Heart left ventricle (tissue), 16 donors: ENCODE data around the gene CFAP251. TPM values are rescaled to one million over a fixed set of nuclear protein-coding genes. Genes with fewer than 3 reads are reported as not detected.

ENCODE experiments used
- ATAC-seq, 4 donors: fragments of 200-7000 bp; cut with Tn5 transposase; one replicate each; pipeline ENCODE4 v1.9.1; 2020 to 2022; ENCODE audit warnings: moderate library complexity in 4 of 4, mild to moderate bottlenecking in 3 of 4, moderate number of reproducible peaks in 1 of 4
- DNase-seq, 5 donors: peaks; one replicate each; pipeline ENCODE4 v3.0.0-alpha.2; 2020
- H3K27ac ChIP-seq, 12 donors: fragments of 200-600 bp; sonication (generic) in 4 of 12; one replicate each; pipeline versions ENCODE4 v1.5.0 to v1.8.0; 2016 to 2022; ENCODE audit warnings: mild to moderate bottlenecking in 2 of 12
- H3K27me3 ChIP-seq, 9 donors: fragments of 200-600 bp; sonication (generic) in 2 of 9; one replicate each; pipeline versions ENCODE4 v1.5.1 to v1.8.0; 2016 to 2022; ENCODE audit warnings: mild to moderate bottlenecking in 3 of 9
- H3K36me3 ChIP-seq, 9 donors: fragments of 200-600 bp; sonication (generic) in 2 of 9; one replicate each; pipeline versions ENCODE4 v1.5.0 to v1.8.0; 2018 to 2022; ENCODE audit warnings: mild to moderate bottlenecking in 2 of 9
- H3K4me1 ChIP-seq, 12 donors: fragments of 200-600 bp; sonication (generic) in 4 of 12; one replicate each; pipeline versions ENCODE4 v1.5.0 to v1.8.0; 2016 to 2022; ENCODE audit warnings: mild to moderate bottlenecking in 3 of 12
- H3K4me3 ChIP-seq, 12 donors: fragments of 200-600 bp; sonication (generic) in 4 of 12; one replicate each; pipeline versions ENCODE4 v1.5.0 to v1.8.0; 2017 to 2022; ENCODE audit warnings: mild to moderate bottlenecking in 9 of 12, moderate library complexity in 4 of 12
- H3K9me3 ChIP-seq, 12 donors: fragments of 200-600 bp; sonication (generic) in 4 of 12; one replicate each; pipeline versions ENCODE4 v1.5.0 to v1.8.0; 2016 to 2022; ENCODE audit warnings: mild to moderate bottlenecking in 1 of 12
- POLR2A ChIP-seq, 2 donors: fragments of 450-650 bp; IDR thresholded peaks; one replicate each; pipeline ENCODE4 v1.6.1; 2017; ENCODE audit warnings: antibody characterized with exemption in 2 of 2, mild to moderate bottlenecking in 2 of 2, moderate library complexity in 2 of 2
- WGBS, 4 donors: extraction: QIAGEN DNeasy Blood & Tissue Kit in 2 of 4; methylation state at CpG; one replicate each; pipeline versions ENCODE4 v1.1.5 to v1.1.7; 2013 to 2018; 5-methylcytosine and 5-hydroxymethylcytosine counted together
- intact Hi-C, 10 donors: fragments of 100-400 bp; cut with DNase I; formaldehyde crosslinking; loops; one replicate each; pipeline versions ENCODE4 v1.11.1 to v1.14.2; 2022
- polyA plus RNA-seq, 2 donors: library from polyadenylated mRNA; stranded (reverse); fragments of 200-250 nt; gene quantifications; one replicate each; pipeline ENCODE4 v1.2.3, GENCODE V29; 2013
- total RNA-seq, 9 donors: library from RNA; depleted of rRNA in 2 of 9; stranded (reverse); fragments of >200 nt in 2 of 9; fragmentation: NEBNext Ultra II Directional in 3 of 9; extraction: Animal tissue kit (Norgen Biotek cat#: 25700) in 3 of 9; gene quantifications; one replicate each; pipeline versions ENCODE4 v1.1.0 to v1.2.4, GENCODE V29; 2016 to 2023
- TF ChIP-seq, protein P1 (sequence below), 12 donors: fragments of 200-600 bp; sonication (generic) in 4 of 12; IDR thresholded peaks; one replicate each; pipeline versions ENCODE4 v1.5.0 to v1.8.0; 2018 to 2022; ENCODE audit warnings: antibody characterized with exemption in 12 of 12, mild to moderate bottlenecking in 5 of 12
- donor health status: ischemic (EF 13 %, LVEDD 7.1; RV severe dilation, severe dysfunction).
- donor health status: healthy with polysubstance abuse.
- donor health status: DM: no; HTN: yes; CAD: no.
- donor health status: DM: no; HTN: no; CAD: no.
- donor health status: ischemic (EF 25% LVEDD 6.9; RV normal size, moderate dysfunction).
- donor health status: ischemic (EF 25% LVEDD 5.7; RV mildly dilated, moderate dysfunction).
- donor health status: healthy.
- donor health status: DM: yes; HTN: yes; CAD: no.
- donor health status: ischemic (EF 35%, LVEDD 5.7; RV mildly dilated, moderate dysfunction).
- donor health status: nonischemic (EF 11% LVEDD 7.7; RV severe dilation, severe dysfunction).
- donor health status: DM: yes; HTN: yes; CAD: no.
- donor health status: PGD.
- donor health status: ischemic (EF 29% LVEDD 5.4; RV normal size, mild dysfunction).
- donor health status: nonischemic (EF 23%, LVEDD 6.1; RV moderate dilation, normal function).

Gene CFAP251
- total and polyA plus RNA-seq, 11 donors = 0.60 to 8.0 (median 1.4) TPM

DNA sequence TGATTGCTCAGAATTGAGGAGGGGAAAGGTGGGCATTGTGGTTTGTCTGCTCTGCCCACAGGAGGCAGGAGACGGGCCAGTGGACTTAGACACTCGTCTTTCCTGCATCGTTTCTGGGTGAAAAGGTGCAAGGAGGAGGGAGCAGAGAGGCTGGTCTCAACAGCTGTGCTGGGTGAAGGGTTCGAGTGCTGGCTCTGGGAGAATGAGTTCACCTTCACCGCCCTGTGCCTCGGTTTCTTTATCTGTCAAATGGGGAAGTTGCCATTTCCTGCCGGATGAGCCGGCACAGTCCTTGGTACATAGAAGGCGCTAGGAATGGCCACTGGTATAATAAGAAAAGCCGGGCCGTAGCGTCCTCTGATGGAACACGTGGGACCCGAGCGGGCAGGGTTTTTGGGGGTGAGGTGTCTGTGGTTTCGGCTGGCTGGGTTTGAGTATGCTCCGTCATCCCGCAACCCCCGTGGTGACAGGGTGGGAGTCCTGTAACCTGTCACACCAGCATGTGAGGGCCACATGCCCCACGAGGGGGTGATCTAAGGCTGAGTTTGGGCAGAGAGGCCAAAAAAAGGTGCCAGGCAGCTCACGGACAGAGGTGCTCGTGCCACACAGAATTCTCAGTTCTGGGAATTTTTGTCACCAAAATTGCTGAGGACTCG, 110.6 kb downstream of the CFAP251 start:
- no peak for DNase-seq
- Histone ChIP-seq H3K4me3 (no peak overlapping the region), H3K36me3 (peaks cover 0 to 1% (median 0%) of the 10 kb centered on the region in 9 donors), H3K27me3 (no peaks in the 10 kb centered on the region), H3K27ac (peak overlapping the region in 9 of 12 donors; percentile 58 to 84 (median 76)), H3K9me3 (no peaks in the 10 kb centered on the region), H3K4me1 (peaks cover 0 to 35% (median 10%) of the 10 kb centered on the region in 12 donors)
- intact Hi-C loops = loop anchor here in 3 of 10 donors (5.0 to 10.0 kb wide), 3 partner anchors 72 to 112 kb away; partner anchors contain the start of gene CFAP251 (in 1 of the 3)
- TF ChIP-seq, protein P1, sequence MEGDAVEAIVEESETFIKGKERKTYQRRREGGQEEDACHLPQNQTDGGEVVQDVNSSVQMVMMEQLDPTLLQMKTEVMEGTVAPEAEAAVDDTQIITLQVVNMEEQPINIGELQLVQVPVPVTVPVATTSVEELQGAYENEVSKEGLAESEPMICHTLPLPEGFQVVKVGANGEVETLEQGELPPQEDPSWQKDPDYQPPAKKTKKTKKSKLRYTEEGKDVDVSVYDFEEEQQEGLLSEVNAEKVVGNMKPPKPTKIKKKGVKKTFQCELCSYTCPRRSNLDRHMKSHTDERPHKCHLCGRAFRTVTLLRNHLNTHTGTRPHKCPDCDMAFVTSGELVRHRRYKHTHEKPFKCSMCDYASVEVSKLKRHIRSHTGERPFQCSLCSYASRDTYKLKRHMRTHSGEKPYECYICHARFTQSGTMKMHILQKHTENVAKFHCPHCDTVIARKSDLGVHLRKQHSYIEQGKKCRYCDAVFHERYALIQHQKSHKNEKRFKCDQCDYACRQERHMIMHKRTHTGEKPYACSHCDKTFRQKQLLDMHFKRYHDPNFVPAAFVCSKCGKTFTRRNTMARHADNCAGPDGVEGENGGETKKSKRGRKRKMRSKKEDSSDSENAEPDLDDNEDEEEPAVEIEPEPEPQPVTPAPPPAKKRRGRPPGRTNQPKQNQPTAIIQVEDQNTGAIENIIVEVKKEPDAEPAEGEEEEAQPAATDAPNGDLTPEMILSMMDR (IDR thresholded peaks at IDR 0.05) = no peak
- TF ChIP-seq POLR2A (IDR thresholded peaks at IDR 0.05) = no peak
- WGBS, 4 donors = 85 to 89% (median 87%) methylated on average over 21 to 23 of the region's 23 CpGs
- ATAC-seq = no peak

- peak in 4 of 5 donors; percentile 39 to 79 (median 76) for DNase-seq
- TF ChIP-seq, protein P1 (IDR thresholded peaks at IDR 0.05) = no peak
- TF ChIP-seq POLR2A (IDR thresholded peaks at IDR 0.05) = no peak
- WGBS, 4 donors = 61 to 68% (median 66%) methylated on average over 20 to 28 of the region's 28 CpGs
- H3K27ac ChIP-seq = peak overlapping the region in 11 of 12 donors; percentile 14 to 84 (median 68)
- peak; percentile 60 to 76 (median 72) for ATAC-seq
- peaks cover 0 to 28% (median 6%) of the 10 kb centered on the region in 12 donors for H3K4me1 ChIP-seq
- no peaks in the 10 kb centered on the region for H3K27me3 ChIP-seq
- intact Hi-C loops = loop anchor here in 4 of 10 donors (5.0 to 10.0 kb wide), 3 partner anchors 73 to 113 kb away; partner anchors contain the start of gene CFAP251 (in 2 of the 4)
- H3K9me3 ChIP-seq = no peaks in the 10 kb centered on the region
- H3K36me3 ChIP-seq = peaks cover 0 to 3% (median 0%) of the 10 kb centered on the region in 9 donors
- H3K4me3 ChIP-seq = peak overlapping the region in 1 of 12 donors; percentile 6
These were observed 111.4 kb downstream of the CFAP251 start for GRCh38 chr12:122029620-122030423.

- TF ChIP-seq, protein P1 (IDR thresholded peaks at IDR 0.05) = no peak
- no peak for TF ChIP-seq POLR2A (IDR thresholded peaks at IDR 0.05)
- intact Hi-C loops = loop anchor here in 1 of 10 donors (5.0 kb wide), 1 partner anchor 113 kb away; the partner anchor contains the start of gene CFAP251
- Histone ChIP-seq H3K36me3 (peaks cover 0 to 10% (median 5%) of the 10 kb centered on the region in 9 donors), H3K27ac (peak overlapping the region in 11 of 12 donors; percentile 14 to 84 (median 68)), H3K27me3 (no peaks in the 10 kb centered on the region), H3K4me3 (no peak overlapping the region), H3K4me1 (peaks cover 0 to 26% (median 6%) of the 10 kb centered on the region in 12 donors), H3K9me3 (no peaks in the 10 kb centered on the region)
- DNase-seq (no peak), ATAC-seq (peak in 1 of 4 donors; percentile 19)
- WGBS, 4 donors = 88 to 94% (median 91%) methylated on average over 11 to 13 of the region's 13 CpGs
These were observed 112.1 kb downstream of the CFAP251 start for GRCh38 chr12:122030424-122031035.
